HG03196 (cell line): ENCODE measurements around the gene ATG10.
"Not testable (repeated sequence)": the region's sequence is repeated elsewhere in the genome, so short reads cannot be mapped to it uniquely, and the experiment has no call there.

Experiments used
- ATAC-seq: cut with Tn5 transposase; IDR thresholded peaks from one replicate; pipeline ENCODE4 v1.9.1; 2021; ENCODE audit not compliant: unreplicated experiment

ATG10 gene

DNA sequence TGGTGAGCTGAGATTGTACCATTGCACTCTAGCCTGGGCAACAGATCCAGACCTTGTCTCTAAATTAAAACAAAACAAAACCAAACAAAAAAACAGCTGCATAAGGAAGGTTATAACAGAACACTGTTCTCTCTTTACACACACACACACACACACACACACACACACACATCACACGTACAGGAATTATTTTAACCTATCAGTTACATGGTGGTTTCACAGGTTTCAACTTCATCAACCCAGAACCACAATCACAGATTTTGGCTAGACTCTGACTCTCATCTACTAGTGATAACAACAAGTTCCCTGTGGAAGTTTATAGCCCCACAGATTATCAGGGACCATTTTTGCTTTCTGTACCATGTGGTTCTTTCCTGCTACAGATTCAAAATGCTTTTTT lies 246.1 kb downstream of the ATG10 start:
- no peak for ATAC-seq

DNA sequence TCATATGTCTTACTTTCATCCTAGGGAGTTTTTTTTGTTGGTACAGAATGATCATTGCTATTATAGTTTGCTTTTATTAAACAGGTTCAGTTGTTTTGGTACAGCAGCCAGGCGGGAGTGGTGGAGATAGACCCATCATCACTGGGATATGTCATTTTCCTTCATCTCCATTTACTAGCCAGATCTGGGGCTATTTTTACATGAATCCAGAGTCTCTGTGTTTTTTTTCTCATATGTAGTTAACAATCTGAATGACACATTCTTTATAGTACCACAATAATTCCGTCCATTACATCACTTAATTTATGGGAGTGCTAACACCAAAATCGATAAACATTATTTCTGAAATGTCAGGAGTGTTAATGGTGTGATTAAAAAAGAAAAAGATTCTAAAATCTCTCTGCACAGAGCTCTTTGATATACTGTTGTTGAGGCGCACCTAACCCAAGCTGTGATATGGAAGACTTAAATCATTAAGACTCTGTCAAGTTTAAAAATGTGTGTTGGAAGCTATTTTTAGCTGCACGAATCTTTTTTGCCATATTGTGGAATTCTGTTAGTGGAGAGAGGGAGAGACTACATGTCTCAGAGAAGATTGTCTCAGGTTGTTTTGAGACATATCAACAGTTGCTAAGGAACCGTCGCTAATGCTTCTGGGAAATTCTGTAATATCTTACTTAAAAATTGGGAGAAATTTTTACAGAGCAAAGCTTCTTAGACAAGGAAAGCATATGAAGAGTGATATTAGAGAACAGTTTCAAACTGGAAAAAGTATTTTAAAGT lies 246.7 kb downstream of the ATG10 start:
- no peak for ATAC-seq

DNA sequence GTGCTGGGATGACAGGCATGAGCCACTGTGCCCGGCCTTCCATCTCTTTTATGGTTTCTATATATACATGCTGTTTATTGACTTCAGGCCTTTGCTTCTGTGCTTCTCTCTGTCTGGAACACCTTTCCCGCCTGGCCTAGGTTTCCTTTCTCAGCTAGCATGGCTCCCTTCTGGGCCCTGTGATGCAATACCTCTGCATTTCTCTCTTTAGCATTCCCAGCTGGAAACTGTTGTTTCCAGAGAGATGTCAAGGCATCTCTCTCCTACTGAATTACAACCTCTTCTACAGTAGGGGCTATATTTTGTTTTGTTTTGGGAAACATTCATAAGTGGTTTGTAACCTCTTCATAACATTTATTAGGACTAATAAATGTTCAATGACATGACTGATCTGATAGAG lies 249.2 kb downstream of the ATG10 start:
- no peak for ATAC-seq

DNA sequence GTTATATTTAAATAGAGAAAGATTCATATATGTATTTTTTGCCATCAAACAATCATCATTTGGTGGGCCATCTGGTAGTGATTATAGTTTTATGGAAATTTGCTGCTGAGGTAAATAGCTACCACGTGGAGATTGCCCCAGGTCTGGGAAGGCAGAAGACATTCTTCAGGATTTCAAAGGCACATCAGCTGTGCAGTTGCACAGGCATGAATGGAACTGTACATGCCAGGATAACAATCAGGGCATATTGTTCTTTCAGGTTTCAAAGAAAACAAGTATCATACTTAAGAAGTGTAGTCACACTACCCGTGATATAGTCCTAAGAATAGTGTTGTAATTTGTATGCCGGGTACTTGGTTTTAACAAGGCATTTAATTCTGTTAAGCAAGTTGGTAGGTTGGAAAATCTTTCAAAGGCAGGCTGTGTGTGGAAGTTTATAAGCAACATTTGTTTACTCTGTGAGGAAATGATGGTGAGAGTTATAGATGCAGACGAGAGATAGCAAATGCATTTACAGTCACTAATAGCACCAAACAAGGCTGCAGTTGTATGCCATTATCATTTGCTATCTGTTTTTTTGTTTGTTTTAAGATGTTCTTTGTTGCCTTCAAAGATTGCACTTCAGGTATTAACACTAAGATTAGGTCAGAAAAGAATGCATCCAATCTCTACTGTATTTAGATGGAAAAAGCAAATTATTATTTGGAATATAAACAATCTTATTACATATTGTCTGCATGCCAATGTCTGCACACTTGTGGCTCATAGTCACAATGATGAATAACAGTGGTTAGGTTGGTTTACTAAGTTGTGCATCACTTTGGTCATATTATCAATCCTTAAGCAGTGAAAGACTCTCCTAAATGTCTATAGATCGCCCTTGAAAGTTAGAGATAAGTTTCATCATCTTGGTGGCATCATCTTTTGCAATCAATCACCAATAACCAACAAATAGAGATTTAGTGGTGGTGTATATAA lies 251.1 kb downstream of the ATG10 start:
- no peak for ATAC-seq

DNA sequence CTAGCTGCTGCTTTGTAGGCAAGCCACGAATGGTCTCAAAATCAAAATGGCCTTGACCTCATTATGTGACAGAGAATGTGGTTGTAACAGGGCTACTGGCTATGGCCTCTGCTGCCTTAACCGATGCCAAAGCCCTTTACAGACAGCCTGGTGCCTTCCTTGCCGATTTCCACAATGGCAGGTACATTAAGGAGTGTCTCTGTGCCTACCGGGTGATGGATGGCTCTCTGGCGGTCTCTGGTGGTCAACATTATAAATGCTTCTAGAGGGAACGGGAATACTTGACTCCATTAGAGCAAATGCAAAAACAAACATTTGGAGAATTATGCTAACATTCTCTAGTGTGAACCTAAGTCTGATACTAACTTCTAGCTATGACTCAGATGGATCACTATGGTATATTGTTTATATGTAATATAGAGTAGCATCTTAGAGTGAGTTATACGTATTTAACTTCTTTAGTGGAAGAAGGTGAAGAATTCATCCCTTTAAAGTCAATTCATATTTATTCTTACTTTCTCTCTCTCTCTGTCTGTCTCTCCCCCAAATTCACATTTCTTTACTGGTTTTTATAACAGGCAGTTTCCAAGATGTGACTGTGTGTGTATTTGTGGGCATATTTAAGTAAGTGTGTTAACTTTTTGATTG lies 253.8 kb downstream of the ATG10 start:
- peak; percentile 82 for ATAC-seq

DNA sequence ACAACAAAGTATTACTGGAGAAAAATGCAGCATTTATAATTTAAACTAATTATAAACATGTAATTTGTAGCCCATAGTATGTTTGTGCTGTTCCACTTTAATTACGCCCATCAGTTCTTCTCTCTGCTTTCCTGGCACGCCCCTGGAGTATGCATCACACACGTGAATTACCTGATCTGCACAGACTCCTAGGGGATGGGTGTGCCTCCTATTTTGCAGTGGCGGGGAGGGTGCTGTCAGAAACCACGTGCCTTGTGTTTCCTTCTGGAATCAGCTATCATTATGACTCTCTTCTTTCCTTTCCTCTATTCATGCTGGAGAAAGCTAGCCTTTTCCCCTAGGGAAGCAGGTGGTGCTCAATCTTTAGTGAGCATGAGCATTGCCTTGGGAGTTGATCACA lies 263.1 kb downstream of the ATG10 start:
- ATAC-seq: no peak

DNA sequence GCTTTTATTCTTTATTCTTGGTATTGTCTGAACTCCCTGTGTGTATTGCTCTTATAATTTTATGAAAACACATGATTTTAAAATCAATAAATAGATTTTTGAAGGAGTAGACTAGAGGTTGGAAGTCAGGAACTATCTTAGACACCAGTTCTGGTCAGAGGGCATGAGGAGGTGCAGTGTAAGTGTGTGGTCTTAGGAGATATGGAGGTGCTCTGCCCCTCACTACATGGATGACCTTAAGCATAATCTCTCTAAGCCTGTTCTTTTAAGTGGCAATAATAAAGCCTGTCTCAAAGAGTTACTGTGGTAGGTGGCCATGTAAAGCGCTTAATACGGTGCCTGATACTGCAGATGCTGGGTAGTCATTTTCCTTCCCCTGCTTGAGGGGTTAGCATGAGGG lies 272.3 kb downstream of the ATG10 start:
- ATAC-seq: no peak

DNA sequence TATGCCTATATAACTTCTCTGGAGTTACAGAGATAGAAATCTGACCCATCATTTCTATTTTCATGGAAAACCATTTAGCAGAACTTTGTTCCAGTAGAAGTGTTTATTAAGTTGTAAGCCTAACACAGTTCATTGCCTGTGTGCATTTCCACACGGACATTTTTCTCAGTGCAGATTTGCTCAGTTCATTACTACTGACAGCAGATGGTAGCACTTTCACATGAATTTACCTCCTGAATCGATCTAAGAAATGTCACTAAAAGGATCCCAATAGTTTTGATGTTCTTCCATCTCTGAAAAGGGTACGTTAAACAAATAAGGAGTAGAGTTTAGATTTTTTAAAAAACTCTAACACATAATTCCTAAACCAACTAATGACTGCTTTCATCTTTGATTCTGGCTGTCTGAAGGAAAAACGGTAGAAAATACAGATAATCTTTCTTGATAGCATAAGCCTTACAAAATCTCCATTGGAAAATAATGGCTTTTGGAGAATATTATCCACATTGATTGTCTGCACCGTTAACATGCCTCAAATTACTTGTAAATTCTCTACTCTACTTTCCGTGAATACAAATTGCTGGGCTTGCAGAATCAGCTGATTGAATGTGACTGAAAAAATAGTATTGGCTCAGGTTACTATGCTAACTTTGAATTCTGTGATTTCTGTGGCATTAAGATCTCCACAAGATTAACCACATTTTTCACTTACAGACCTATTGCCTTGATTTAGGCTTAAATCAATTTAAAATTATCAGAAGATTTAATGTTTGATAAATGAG lies 273.2 kb downstream of the ATG10 start:
- no peak for ATAC-seq

DNA sequence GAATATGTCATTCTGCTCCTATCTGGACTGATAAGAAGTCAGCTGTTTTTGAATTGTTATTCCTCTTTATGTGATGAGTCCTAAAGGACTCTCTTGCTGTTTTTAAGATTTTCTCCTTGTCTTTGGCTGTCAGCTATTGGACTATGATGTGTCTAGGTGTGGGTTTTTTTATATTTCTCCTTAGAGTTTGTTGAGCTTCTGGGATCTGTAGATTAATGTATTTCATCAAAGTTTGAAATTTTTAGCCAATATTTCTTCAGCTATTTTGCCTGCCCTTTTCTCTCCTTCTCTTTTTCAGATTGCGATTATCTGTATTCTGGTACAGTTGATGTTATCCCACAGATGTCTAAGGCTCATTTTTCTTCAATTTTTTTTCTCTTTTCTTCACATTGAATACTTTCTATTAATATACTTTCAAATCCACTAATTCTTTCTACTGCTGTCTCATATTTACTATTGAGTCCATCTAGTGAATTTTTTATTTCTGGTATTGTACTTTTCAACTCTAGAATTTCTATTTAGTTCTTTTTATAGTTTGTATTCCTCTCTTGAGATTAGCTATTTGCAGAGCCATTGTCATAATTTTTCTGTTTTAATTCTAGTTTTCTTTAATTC lies 275.2 kb downstream of the ATG10 start:
- ATAC-seq: no peak

DNA sequence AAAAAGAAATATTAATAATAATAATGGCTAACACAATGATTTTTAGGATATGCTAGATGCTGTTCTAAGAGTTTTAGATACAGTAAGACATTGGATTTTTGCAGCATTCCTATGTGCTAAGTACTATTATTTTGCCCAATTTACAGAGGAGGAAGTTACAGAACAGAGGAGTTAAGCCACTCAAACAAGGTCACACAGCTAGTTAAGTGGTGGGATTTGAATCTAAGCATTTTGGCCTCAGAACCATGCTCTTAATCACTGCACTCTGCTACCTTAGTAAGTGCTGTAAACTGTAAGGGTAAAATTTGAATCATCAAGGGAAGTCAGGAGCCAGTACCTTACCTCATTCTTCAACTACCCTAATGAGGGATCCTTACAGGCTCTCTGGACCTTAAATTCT lies 280.9 kb downstream of the ATG10 start:
- no peak for ATAC-seq

DNA sequence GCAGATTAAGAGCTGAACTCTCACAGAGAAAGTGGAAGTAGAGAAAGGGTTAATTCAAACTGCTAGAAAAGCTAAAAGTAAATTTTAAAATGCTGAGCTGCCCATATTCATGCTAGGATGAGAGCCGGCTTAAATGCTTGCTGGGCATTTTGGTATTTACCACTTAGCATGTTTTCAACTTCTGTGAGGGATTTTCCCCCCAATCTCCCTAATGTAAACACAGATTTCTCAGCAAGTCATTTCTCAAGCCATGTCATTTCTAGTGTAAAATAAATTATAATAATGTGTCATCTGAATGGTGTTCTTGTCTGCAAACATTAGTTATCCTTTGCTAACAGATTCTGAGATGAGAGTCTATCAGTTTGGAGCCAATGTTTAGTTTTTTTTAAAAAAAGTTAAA lies 284.0 kb downstream of the ATG10 start:
- no peak for ATAC-seq

DNA sequence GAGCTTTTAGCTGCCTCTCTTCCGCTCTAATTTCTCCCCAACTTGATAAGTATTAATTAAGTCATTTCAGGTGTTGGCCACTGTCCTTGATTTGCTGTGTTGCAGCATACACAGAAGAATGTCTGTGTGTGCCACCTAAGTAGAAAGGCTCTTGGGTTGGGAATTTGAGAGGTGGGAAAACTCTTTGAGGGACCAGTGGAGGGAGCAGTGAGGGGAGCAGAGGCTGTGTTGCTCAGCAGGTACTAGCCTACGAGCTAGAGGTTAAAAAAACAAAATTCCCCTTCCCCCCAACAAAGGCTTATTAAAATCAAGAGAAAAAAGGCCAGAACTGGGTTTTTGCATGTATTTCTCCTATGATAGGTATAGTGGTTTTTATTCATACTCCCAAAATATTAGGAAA lies 285.4 kb downstream of the ATG10 start:
- no peak for ATAC-seq

DNA sequence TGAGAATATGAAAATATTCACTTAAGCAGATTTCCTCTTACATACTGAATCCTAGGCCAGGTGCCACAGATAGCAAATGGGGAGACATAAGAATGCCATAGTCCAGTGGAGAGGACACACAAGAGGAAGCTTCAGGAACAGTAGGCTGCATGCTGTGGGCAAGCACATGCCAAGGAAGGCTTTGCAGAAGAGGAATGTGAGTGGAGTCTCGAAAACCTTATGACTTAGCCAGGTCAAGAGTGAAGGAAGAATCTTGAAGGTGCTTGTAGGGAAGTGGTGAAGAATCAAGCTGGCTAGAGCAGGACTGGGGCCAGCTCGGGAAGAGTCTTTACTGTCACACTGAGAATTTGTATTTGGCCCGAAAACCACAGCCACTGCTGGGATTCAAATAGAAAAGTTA lies 285.9 kb downstream of the ATG10 start:
- ATAC-seq: no peak

DNA sequence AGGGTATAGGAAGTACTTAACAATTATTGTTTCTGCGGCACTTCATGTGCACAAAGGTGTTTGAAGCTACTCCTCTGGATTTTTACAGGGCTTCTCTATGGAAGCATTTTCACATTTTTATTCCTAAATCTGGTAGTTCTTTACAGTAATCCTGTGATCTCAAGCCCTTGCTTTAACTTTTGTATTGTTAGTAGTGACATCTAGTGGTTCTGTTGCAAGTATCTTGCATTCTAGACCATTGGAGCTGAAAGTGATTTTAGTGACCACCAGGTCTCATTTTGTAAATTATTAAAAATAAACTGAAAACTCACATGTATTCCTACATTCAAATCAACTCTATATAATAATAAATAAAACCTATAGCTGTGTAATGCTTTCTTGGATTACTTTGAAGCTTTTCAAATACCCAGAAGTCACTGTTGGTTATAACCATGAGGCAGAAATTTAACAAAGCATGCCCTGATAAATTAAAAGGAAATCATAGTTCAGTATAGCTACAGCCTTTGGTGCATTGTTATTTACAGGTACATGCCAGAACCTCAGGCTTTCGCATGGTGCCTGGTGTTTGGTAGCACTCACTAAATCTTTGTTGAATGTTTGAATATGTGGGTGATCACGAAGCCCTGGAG lies 287.5 kb downstream of the ATG10 start:
- no peak for ATAC-seq

DNA sequence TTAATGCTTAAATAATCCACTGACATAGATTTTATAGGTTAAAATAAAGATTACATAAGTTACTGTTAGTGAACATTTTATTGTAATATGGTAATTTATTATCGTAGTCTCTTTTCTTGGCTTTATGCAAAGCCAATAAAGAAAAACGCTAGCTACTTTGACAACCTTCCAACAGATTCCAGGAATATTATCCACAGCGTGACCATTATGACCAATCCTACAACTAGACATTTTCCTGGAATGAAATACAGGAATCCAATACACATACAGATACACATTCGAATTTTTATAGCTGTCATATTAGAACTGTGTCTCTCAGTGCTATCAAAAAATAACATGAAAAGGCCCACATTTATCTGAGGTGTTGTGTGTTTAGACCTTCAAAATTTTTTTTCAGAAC lies 293.2 kb downstream of the ATG10 start:
- ATAC-seq: no peak

DNA sequence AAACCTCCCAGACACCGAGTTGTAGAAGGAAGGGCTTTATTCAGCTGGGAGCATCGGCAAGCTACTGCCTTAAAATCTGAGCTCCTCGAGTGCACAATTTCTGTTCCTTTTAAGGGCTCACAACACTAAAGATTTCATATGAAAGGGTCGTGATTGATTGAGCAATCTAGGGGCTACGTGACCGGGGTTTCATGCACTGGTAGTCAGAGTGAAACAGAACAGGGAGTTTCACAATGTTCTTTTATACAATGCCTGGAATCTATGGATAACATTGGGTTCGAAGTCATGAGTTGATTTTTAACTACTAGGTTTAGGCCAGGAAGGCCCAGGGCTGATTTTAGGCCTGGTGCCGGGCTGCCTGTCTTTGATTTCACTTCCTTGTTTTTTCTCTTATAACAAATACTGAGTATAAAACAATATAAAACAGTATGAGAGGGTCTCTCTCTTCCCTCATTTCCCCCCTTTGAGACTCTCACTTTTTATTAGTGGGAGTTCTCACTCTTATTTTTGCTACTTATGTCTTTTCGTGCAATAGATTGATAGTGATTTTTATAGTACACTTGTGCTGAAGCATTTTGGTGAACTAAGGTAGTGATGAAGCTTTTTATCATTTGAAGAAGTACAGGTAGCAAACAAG lies 295.6 kb downstream of the ATG10 start:
- ATAC-seq: not testable (repeated sequence)

DNA sequence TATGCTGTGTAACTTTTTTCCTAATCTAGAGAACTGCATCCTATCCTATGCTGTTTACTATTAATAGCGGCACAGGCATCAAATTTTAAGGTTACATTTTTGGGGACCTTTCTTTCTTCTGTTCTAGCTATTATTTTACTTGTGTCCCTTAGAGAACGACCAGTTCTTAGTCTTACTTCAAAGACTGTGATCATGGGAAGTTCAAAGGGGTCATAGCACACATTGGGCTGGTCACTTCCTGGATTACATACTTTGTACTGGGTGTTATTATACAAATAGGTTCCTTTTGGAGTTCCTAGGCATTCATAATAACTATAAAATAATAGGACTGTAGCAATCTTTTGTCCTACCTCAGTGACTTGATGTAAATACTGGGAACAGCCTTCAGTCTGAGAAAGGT lies 297.5 kb downstream of the ATG10 start:
- not testable (repeated sequence) for ATAC-seq

DNA sequence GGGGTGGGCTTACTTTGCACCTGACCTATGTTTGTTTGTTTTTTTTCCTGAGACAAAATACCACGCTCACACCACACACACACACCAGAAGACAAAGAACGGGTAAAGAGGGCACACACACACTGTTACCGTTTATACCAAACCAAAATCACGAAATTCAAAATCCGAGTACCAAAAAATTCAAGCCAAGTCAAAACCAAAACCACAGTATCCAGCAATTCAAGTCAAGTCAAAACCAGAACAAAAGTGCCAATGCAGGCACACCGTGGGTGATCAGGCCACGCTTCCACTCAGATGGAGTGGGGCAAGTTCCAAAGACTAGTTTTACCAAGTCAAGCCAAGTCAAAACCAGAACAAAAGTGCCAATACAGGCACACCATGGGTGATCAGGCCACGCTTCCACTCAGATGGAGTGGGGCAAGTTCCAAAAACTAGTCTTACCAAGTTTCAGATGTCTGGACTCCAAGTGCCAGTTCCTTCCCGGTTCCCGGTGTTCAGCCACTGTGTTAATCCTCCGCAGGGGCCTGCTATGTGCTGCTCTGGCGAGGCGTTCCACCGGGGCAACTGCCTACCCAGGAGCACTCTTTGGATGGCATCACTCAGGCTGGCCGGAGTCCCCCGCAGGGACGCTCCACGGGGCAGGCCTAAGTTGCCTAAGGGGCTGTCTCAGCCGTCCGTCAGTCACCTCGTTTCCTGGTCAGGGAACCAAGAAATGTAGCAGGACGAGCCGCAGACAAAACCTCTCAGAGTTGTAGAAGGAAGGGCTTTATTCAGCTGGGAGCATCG lies 300.9 kb downstream of the ATG10 start:
- ATAC-seq: not testable (repeated sequence)

DNA sequence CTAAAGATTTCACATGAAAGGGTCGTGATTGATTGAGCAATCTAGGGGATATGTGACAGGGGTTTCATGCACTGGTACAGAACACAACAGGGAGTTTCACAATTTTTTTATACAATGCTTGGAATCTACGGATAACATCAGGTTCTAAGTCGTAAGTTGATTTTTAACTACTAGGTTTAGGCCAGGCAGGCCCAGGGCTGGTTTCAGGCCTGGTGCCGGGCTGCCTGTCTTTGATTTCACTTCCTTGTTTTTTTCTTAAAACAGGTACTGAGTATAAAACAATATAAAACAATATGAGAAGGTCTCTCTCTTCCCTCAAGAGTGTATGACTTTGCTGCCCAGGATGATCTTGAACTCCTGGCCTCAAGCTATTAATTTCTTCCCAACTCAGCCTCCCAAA lies 301.6 kb downstream of the ATG10 start:
- not testable (repeated sequence) for ATAC-seq
